ACHN (cell line): ENCODE measurements around the gene TIMP1.
A peak's percentile ranks its signal among the peaks of the same experiment; 100 is the strongest.
"Not testable (repeated sequence)": the region's sequence is repeated elsewhere in the genome, so short reads cannot be mapped to it uniquely, and the experiment has no call there.

Experiments used
- DNase-seq: peaks from one replicate; pipeline ENCODE4 v3.0.0-alpha.2; 2015
- in situ Hi-C: cut with HindIII; loops from 2 replicates; pipeline ENCODE4 v1.10.0; 2017; ENCODE audit warnings: low sequenced_read_pairs, low pct_ligation_motif_present, low pct_unique_long_range_greater_than_20kb

Gene TIMP1

DNA sequence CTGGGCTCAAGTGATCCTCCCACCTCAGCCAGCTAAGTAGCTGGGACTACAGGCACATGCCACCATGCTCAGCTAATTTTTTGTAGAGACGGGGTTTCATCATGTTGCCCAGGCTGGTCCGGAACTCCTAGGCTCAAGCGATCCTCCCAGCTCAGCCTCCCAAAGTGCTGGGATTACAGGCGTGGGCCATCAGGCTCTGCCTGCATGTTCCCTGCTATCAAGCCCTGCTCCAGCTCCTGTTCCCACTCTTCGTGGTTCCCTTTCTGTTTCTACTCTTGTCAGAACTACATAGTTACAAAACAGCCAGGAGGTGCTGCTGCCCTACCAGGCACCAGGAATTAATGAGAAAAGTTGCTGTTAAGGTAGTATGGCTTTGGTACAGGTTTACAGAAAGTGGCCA is 8.7 kb downstream of the TIMP1 start:
- no peak for DNase-seq
- in situ Hi-C loops: no loop called here

DNA sequence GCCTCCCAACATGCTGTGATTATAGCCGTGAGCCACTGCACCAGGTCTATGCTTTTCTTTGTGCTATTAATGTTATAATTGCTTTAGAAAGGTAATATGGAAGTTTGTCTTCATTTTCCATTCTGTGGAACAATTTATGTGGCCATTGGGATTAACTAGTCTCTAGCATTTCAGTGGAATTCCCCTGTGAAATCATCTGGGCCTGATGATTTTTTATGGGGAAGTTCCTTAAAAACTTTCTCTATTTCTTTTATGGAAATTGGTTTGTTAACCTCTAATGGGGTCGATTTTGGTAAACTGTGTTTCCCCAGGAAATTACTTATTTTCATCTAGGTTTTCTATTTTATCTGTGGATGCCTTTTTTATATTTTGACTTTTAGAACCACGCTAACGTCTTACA is 11.3 kb downstream of the TIMP1 start:
- in situ Hi-C loops: no loop called here
- DNase-seq: no peak

DNA sequence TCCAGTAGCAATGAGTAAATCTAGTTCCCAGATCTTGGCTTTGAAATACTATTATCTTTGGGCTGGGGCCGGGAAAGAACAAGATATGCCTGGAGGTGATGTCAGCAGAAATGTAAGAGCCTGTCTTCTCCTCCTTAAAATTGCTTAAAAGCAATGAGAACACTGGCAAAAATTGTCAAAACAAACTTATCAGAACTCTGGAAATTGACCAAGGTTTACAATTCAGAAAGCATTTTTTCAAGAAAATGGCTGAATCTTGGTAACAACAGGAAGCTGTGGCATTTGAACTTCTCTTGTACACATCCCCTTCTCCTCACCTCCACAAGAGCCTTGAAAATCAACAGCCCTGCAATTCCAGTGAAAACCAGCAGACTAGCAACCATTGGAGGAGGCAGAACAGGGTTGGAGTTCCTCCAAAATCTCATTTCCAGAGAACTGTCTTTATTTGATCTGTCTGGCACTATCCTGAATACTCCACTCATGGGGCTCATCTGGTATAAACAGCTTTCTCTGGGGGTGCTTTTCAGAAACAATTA is 13.5 kb downstream of the TIMP1 start:
- in situ Hi-C loops: no loop called here
- no peak for DNase-seq

DNA sequence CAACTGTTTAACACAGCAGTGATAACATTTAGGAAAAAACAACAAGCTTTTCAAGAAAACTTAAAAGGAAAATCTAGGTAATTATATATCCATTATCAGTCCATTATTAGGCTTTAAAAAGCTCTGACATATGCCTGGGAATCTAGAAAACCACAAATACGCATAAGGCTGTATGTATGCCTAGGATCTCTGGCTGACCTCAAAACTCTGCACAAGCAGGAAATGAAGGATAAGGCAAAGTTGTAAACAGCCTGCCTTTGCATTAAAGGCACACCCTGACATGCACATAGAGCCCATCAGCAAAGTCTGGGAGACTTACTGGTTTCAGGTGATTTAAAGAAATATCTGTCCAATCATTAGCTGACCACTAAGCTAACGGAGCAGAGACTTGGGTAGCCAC is 14.0 kb downstream of the TIMP1 start:
- DNase-seq: no peak
- in situ Hi-C loops: no loop called here

DNA sequence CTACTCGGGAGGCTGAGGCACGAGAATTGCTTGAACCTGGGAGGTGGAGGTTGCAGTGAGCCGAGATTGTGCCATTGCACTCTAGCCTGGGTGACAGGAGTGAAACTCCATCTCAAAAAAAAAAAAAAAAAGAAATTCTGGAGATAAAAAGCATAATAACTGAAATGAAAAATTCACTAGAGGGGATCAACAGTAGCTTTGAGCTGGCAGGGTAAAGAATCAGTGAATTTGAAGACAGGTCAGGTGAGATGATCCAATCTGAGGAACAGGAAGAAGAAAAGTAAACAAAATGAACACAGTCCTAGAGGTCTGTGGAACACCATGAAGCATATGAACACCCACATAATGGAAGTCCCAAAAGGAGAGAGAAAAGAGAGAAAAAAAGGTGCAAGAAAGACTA is 15.0 kb downstream of the TIMP1 start:
- DNase-seq: no peak
- in situ Hi-C loops: no loop called here

DNA sequence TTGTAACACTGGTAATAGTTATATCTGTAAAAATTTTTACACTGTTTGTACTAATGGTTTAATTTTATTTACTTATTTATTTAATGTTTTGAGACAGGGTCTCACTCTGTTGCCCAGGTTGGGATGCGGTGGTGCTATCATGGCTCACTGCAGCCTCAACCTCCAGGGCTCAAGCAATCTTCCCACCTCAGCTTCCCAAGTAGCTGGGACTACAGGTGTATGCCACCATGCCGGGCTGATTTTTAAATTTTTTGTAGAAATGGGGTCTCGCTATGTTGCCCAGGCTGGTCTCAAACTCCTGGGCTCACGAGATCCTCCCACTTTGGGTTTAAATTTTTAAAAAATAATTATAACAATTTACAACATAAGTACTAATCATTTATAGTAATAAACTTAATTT is 20.9 kb downstream of the TIMP1 start:
- DNase-seq, in situ Hi-C loops: not testable (repeated sequence)

DNA sequence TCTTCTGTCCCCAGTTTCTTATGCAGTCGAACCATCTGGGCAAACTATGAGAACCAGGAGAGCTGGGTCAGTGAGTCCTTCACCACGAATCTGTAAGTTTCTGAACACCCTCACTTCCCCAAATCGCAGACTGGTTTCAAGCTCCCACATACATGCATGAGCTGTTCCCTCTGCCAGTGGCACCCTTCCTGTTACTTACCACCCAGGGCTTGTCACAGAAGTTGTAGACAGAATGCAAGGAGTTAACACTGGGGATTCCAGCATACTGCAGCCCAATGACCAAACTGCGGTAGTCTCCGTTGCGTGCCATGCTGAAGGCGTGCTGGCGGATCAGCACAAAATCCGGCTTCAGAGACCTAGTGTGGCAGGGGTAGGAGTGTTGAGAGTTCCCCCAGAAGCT is 22.8 kb downstream of the TIMP1 start:
- in situ Hi-C loops: no loop called here
- no peak for DNase-seq

DNA sequence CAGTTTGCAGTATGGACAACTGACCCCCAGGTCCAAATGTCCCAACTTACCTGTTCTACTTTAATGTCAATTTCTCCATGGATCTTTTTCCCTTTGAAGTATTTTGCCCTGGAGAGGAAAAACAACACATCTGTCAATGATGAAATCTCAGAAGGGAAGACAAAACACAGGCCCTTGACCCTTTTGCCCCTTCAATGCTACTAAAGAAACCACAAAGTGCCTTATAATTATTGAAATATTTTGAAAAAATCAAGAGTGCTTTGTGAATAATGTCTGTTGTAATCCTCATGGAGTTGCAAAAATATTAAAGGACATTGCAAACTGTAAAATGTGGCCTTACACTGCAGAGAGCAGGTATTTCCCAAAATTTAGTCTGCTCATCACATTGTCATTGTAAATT is 24.9 kb downstream of the TIMP1 start:
- DNase-seq: no peak
- in situ Hi-C loops: no loop called here

DNA sequence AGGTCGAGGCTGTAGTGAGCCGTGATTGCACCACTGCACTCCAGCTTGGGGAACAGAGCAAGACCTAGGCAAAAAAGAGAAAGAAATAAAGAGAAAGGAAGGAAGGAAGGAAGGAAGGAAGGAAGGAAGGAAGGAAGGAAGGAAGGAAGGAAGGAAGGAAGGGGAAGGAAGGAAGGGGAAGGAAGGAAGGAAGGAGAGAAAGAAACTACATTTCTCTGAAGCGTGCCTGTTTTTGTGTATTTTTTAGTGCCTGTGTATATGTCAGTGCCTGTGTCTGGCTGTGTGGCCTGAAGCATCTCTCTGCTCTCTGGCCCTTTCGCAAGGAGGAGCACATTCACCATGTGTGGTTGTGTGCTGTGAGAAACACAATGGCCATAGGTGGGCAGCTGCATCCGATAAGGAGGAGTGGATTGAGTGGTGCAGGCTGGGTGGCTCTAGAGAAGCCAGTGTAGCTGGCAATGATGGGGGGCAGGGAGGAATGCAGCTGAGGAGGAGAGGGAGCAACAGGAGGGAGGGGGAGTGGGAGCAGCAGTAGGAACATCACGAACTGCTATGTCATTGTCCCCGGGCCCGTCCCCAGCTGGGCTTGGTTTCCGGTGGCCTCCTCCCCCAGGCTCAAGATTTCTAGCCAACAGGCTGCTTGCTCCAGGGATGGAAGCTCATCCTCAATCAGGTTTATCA is 26.0 kb downstream of the TIMP1 start:
- in situ Hi-C loops: no loop called here
- no peak for DNase-seq

DNA sequence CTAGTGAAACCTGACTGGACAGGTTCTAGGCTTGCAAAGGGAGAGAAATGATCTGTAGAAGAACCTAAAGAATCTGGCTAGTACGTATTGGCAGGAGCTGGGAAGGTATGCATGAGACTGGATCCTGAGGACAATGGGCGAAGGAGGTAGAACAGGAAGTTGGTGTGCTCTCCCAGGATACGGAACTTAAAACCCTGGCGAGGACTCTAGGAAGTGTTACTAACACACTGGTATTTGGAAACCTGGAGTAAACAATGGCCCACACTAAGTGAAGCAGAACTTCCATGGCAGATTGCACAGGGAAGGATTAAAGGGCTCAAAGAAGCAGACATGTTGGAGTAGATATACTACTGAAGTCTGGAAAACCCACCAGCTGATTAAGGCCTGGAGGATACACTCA is 28.3 kb downstream of the TIMP1 start:
- in situ Hi-C loops: no loop called here
- DNase-seq: no peak

DNA sequence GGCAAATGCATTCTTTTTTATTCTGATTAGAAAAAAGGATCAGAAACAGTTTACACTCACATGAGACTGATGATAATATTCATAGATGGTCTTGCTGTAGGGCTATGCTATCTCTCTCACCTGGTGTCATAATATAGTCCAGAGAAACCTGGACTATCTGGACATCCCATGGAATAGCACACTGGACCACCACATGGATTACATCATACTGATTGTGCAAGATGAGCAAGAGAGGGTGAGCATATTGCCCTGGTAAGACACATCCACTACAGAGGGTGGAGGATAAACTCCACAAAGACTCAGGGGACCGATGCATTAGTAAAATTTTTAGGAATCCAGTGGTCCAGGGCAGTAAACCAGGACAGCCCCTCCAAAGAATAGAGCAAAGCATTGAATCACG is 29.3 kb downstream of the TIMP1 start:
- in situ Hi-C loops: no loop called here
- no peak for DNase-seq

DNA sequence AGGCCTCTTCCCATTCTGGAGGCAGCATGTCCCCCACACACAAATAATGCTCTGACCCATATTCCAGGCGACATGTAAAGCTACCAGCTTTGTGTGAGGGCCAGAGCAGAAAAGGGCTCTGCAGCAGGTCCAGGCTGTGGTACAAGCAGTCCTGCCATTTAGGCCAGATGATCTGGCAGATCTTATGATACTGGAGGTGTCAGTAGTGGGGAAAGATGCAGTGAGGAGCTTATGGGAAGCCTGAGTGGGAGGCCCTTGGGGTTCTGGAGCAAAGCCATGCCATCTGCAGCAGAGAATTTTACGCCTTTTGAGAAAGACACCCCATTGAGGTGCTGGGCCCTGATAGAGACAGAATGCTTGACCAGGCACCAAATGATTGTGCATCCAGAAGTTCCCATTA is 29.7 kb downstream of the TIMP1 start:
- no peak for DNase-seq
- in situ Hi-C loops: no loop called here

DNA sequence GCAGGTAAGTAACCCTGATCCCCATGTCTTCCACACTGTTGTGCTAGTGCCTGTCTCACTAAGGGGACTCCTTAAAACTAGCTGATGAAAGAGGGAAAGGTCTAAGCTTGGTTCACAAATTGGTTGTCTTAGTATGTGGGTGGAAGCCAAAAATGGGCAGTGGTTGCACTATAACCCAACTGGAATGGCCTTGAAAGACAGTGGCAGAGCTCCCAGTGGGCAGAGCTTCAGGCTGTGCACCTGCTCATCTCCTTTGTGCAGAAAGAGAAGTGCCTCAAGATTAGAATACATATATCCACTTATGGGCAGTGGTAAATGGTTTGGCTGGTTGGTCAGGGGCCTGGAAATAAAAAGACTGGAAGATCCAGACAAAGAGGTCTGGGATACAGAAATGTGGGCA is 30.2 kb downstream of the TIMP1 start:
- in situ Hi-C loops: no loop called here

DNA sequence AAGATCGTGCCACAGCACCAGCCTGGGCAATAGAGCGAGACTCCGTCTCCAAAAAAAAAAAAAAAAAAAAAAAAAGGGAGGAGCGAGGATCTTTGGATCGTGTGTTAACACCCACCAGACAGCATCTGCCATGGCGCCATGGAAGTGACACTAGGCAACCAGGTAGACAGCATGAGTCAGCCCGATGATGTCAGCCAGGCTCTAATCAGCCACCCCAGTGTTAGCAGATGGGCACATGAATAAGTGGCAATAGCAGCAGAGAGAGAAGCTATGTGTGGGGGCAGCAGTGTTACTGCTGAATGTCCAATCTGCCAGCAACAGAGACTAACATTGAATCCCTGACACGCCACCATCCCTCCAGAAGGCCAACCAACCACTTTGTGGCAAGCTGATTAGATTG is 30.8 kb downstream of the TIMP1 start:
- DNase-seq: no peak
- in situ Hi-C loops: no loop called here

More for the DNA sequence above, 30.2 kb downstream of the TIMP1 start:
- no peak for DNase-seq

DNA sequence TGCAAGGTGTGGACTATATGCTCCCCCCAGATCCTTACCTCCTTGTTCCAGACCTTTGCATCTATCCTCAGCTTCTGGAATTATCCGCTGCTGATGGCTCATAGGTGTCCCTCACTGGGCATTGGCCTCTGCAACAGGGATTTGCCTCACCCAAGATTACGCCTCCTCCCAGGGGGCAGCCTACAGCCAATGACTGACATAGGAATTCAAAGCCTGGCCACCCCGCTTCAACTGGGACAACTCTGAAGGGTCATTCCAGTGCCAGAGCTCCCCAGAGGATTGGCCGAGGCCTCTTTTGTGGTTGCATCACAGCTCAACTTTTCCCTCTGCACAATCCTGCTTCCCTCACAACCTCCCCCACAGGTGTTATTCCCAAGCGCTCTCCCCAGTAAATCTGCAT is 32.4 kb downstream of the TIMP1 start:
- no peak for DNase-seq
- in situ Hi-C loops: no loop called here

DNA sequence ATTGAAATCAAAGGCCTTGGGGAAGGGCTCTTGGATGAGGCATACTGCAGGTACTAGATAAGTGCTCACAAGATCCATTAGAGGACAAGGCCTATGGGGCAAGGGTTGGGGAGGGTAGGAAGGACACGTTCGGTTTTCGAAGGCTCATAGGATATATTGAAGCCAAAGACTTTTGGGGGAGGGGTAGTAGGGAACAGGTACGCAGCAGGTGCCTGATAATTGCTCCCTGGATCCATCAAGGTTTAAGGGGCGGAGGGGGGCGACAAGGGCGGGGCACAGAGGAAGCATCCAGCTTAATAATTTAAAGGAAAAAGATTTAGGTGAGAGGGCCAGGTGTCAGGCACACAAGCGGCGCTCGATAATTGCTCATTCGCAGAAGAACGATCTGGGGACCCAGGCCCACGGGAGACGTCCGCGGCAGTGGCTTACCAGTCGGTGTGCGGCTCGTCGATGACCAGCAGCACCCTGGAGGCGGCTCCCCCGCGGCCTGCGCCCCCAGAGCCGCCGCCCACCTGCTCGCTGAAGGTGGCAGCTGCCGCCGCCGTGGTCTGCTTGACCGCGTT is 36.8 kb downstream of the TIMP1 start:
- in situ Hi-C loops: no loop called here
- no peak for DNase-seq

DNA sequence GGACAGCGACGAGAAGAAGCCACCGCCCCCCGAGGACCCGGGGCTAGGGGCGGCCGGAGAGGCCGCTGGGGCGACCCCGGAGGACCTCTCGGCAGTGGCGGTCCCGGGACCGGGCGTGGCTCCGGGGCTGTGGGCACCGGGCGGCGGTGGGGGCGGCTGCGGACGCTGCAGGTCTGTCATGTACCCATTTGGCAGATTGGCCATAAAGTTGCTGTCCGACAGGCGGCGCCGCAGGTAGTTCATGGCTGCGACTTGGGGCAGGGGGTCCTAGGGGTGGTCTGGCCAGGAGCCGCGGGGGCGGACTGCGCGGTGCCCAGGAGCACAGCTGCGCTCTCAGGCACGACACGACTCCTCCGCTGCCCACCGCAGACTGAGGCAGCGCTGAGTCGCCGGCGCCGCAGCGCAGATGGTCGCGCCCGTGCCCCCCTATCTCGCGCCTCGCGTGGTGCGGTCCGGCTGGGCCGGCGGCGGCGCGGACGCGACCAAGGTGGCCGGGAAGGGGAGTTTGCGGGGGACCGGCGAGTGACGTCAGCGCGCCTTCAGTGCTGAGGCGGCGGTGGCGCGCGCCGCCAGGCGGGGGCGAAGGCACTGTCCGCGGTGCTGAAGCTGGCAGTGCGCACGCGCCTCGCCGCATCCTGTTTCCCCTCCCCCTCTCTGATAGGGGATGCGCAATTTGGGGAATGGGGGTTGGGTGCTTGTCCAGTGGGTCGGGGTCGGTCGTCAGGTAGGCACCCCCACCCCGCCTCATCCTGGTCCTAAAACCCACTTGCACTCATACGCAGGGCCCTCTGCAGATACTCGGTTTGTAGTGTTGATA is 37.5 kb downstream of the TIMP1 start, which contains the start of gene SYN1:
Gene SYN1, minus strand, starts transcription at position 372 of the 817 bp plus-strand sequence. Its CDS starts 129 bp downstream, at position 243.
- DNase-seq: peak; percentile 67
- in situ Hi-C loops: no loop called here

DNA sequence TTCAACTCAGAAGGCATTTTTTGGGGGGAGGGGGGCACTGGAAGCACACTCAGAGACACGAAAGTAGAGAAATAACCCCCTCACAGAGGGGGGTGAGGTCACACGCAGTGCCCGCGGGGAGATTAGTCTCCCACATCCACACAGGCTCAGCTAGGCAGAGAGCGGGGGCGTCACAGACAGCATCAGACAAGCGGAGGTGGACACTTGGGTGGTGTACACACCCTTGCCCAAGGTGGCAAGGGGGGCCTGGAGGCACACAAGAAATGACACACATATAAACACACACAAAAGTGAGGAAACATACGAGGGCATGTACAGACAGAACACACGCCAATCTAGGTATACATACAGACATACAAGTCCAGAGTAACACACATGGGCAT is 38.1 kb downstream of the TIMP1 start:
- DNase-seq: no peak
- in situ Hi-C loops: no loop called here

DNA sequence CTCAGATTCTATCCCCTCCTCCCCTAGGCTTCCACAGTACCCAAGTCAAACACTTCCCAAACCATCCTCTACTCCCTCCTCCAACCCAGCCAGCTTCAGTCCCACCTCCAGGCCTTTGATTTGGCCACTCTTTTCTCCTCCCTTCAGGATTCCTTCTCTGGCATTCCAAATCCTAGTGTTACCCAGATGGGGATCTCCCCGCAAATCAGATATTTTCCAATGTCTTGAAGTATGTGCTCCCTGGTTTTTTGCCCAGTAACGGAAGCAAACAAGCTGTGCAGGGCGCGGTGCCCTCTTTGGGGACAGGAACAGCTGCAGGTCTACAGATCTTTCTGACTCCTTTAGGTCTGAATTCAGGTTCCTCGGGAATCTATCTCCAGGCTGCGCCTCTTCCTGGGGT is 39.6 kb downstream of the TIMP1 start:
- in situ Hi-C loops: no loop called here
- no peak for DNase-seq
